Tibial nerve (tissue), 4 donors: ENCODE data around the gene CLCN1. TPM values are rescaled to one million over a fixed set of nuclear protein-coding genes. Genes with fewer than 3 reads are reported as not detected.

Source experiments
- DNase-seq, 2 donors: peaks; one replicate each; pipeline ENCODE4 v3.0.0-alpha.2; 2019; ENCODE audit warnings: low spot score in 2 of 2
- H3K27ac ChIP-seq, 4 donors: fragments of 200-600 bp; sonication (generic) in 3 of 4; one replicate each; pipeline ENCODE4 v1.5.1; 2017 to 2019; ENCODE audit warnings: mild to moderate bottlenecking in 1 of 4
- H3K27me3 ChIP-seq, 2 donors: fragments of 200-600 bp; sonication (generic) in 1 of 2; one replicate each; pipeline versions ENCODE4 v1.5.1 to v1.6.0; 2017 to 2019
- H3K36me3 ChIP-seq, 3 donors: fragments of 200-600 bp; sonication (generic); one replicate each; pipeline ENCODE4 v1.5.1; 2018 to 2019
- H3K4me1 ChIP-seq, 4 donors: fragments of 200-600 bp; sonication (generic) in 3 of 4; one replicate each; pipeline ENCODE4 v1.5.1; 2017 to 2019
- H3K4me3 ChIP-seq, 4 donors: fragments of 200-600 bp; sonication (generic) in 3 of 4; one replicate each; pipeline ENCODE4 v1.5.1; 2017 to 2019; ENCODE audit warnings: mild to moderate bottlenecking in 1 of 4, moderate library complexity in 1 of 4
- H3K9me3 ChIP-seq, 4 donors: fragments of 200-600 bp; sonication (generic) in 3 of 4; one replicate each; pipeline ENCODE4 v1.5.1; 2017 to 2019
- CTCF ChIP-seq, 5 experiments: fragments of 200-600 bp in 3 of 5; fragments of 450-650 bp in 2 of 5; sonication (generic) in 3 of 5; IDR thresholded peaks; one replicate each; pipeline ENCODE4 v1.5.1; 2016 to 2019; ENCODE audit warnings: antibody characterized with exemption in 5 of 5, mild to moderate bottlenecking in 3 of 5, moderate library complexity in 2 of 5
- EP300 ChIP-seq, 2 donors: sonication (generic); formaldehyde crosslinking; IDR thresholded peaks; one replicate each; pipeline ENCODE4 v1.6.1; 2017; ENCODE audit warnings: antibody characterized with exemption in 2 of 2, mild to moderate bottlenecking in 1 of 2
- POLR2A ChIP-seq, 2 donors: fragments of 450-650 bp; IDR thresholded peaks; one replicate each; pipeline ENCODE4 v1.6.1; 2017; ENCODE audit warnings: antibody characterized with exemption in 2 of 2, mild to moderate bottlenecking in 2 of 2, moderate library complexity in 2 of 2
- WGBS, 2 donors: methylation state at CpG; one replicate each; pipeline ENCODE4 v1.1.5; 2018; 5-methylcytosine and 5-hydroxymethylcytosine counted together
- total RNA-seq, 4 donors: library from RNA; depleted of rRNA; stranded (reverse); fragments of >200 nt; gene quantifications; one replicate each; pipeline ENCODE4 v1.1.0, GENCODE V29; 2016

Gene CLCN1
- total RNA-seq, 4 donors from 2014 or later, result not detected

DNA sequence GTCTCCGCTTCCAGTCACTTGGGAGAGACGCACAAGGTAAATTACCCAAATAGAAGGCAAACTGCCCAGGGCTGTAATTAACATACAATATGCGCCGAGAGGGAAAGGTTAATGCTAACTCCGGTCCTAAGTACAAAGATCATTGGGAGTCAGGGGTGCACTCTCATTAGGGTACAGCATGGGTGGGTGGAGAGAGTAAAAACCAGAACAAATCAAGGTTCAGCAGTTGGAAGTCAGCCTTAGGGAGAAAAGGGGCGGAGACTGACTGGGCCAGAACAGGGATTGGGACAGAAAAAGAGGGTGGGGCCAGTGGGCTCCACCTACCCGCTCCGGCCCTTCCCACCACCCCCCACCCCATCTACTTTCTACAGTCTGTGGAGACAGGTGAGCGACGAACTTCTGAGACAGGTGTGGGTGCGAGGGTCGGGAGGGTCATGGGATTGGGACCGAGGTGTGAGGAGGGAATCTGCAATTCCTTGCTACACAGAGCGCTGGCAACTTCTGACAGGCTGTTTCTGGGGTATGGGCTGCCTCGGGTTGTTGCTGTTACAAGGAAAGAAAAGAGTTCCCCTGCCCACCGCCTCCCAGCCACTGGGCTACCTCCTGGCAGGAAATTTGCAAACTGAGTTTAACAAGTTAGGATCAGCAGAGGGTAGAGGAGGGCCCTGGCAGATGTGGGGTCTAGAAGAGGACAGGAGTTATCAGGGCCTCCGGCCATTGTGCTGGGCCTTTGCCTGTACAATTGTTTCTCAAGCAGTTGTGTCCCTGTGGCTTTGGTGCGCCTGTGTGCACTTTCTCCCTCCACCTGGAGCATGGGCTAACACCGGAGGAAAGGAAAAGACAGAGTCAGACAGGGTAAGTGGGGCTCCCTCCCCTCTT, 31.1 kb upstream of the CLCN1 start, which contains the start of gene TMEM139:
TMEM139 (plus strand) TSS at position 368 of the 879 bp plus-strand sequence. CDS start 1,000 bp downstream, outside the sequence.
- TF ChIP-seq POLR2A (IDR thresholded peaks at IDR 0.05), result peak in 1 of 2 donors; percentile 27
- TF ChIP-seq EP300 (IDR thresholded peaks at IDR 0.05), result no peak
- H3K27me3 ChIP-seq, result no peaks in the 10 kb centered on the region
- WGBS, 2 donors, result 60 to 72% methylated on average over 18 to 19 of the region's 19 CpGs
- peak within 1 kb of the TSS in 2 of 4 donors; percentile 16 to 20 for H3K4me3 ChIP-seq
- DNase-seq, result no peak
- H3K4me1 ChIP-seq, result peaks cover 0 to 72% (median 31%) of the 10 kb centered on the region in 4 donors
- H3K36me3 ChIP-seq, result no peaks in the 10 kb centered on the region
- no peaks in the 10 kb centered on the region for H3K9me3 ChIP-seq
- H3K27ac ChIP-seq, result peak within 1 kb of the TSS; percentile 32 to 95 (median 78)

GRCh38 chr7:143285470-143285778, 30.5 kb upstream of the CLCN1 start:
- no peak for DNase-seq
- Histone ChIP-seq H3K4me3 (peak overlapping the region in 1 of 4 donors; percentile 20), H3K27ac (peak overlapping the region; percentile 10 to 95 (median 78)), H3K9me3 (no peaks in the 10 kb centered on the region), H3K36me3 (no peaks in the 10 kb centered on the region), H3K27me3 (no peaks in the 10 kb centered on the region), H3K4me1 (peaks cover 0 to 72% (median 34%) of the 10 kb centered on the region in 4 donors)
- no peak for TF ChIP-seq EP300 (IDR thresholded peaks at IDR 0.05)
- TF ChIP-seq POLR2A (IDR thresholded peaks at IDR 0.05), result no peak
- TF ChIP-seq CTCF (IDR thresholded peaks at IDR 0.05), result no peak
- WGBS, 2 donors, result 47 to 59% methylated on average over 3 of the region's 3 CpGs

- H3K27ac ChIP-seq, result peak overlapping the region; percentile 32 to 95 (median 78)
- no peak overlapping the region for H3K4me3 ChIP-seq
- 66 to 75% methylated on average over 11 of the region's 11 CpGs for WGBS, 2 donors
- no peaks in the 10 kb centered on the region for H3K27me3 ChIP-seq
- peaks cover 0 to 72% (median 36%) of the 10 kb centered on the region in 4 donors for H3K4me1 ChIP-seq
- no peaks in the 10 kb centered on the region for H3K9me3 ChIP-seq
- no peak for DNase-seq
- H3K36me3 ChIP-seq, result no peaks in the 10 kb centered on the region
- TF ChIP-seq EP300 (IDR thresholded peaks at IDR 0.05), result no peak
- no peak for TF ChIP-seq POLR2A (IDR thresholded peaks at IDR 0.05)
- TF ChIP-seq CTCF (IDR thresholded peaks at IDR 0.05), result no peak
Measured at GRCh38 chr7:143285806-143286521, 29.9 kb upstream of the CLCN1 start.

- no peaks in the 10 kb centered on the region for H3K9me3 ChIP-seq
- peaks cover 0 to 73% (median 37%) of the 10 kb centered on the region in 4 donors for H3K4me1 ChIP-seq
- no peak for TF ChIP-seq CTCF (IDR thresholded peaks at IDR 0.05)
- no peak for TF ChIP-seq POLR2A (IDR thresholded peaks at IDR 0.05)
- no peak for TF ChIP-seq EP300 (IDR thresholded peaks at IDR 0.05)
- H3K36me3 ChIP-seq, result no peaks in the 10 kb centered on the region
- H3K27me3 ChIP-seq, result no peaks in the 10 kb centered on the region
- WGBS, 2 donors, result 69 to 70% methylated on average over 6 of the region's 6 CpGs
- H3K27ac ChIP-seq, result peak overlapping the region; percentile 32 to 95 (median 78)
- no peak for DNase-seq
- no peak overlapping the region for H3K4me3 ChIP-seq
Measured at GRCh38 chr7:143286522-143286890, 29.4 kb upstream of the CLCN1 start.

- Histone ChIP-seq H3K4me3 (peak overlapping the region; percentile 58 to 90 (median 76)), H3K9me3 (no peaks in the 10 kb centered on the region), H3K27me3 (no peaks in the 10 kb centered on the region), H3K36me3 (peaks cover 0 to 8% (median 4%) of the 10 kb centered on the region in 3 donors), H3K4me1 (peaks cover 0 to 73% (median 37%) of the 10 kb centered on the region in 4 donors), H3K27ac (peak overlapping the region; percentile 33 to 95 (median 91))
- no peak for TF ChIP-seq EP300 (IDR thresholded peaks at IDR 0.05)
- TF ChIP-seq POLR2A (IDR thresholded peaks at IDR 0.05), result no peak
- TF ChIP-seq CTCF (IDR thresholded peaks at IDR 0.05), result no peak
- WGBS, 2 donors, result 71 to 79% methylated on average over 17 of the region's 17 CpGs
- no peak for DNase-seq
Measured at GRCh38 chr7:143287339-143287934, 28.5 kb upstream of the CLCN1 start.
